GM21619 (cell line): Measurements from ENCODE around the gene CYP4F2.
"Not testable (repeated sequence)": the region's sequence is repeated elsewhere in the genome, so short reads cannot be mapped to it uniquely, and the experiment has no call there.

Experiments
- ATAC-seq: cut with Tn5 transposase; IDR thresholded peaks from one replicate; pipeline ENCODE4 v1.9.1; 2021; ENCODE audit not compliant: unreplicated experiment

The CYP4F2 gene

DNA sequence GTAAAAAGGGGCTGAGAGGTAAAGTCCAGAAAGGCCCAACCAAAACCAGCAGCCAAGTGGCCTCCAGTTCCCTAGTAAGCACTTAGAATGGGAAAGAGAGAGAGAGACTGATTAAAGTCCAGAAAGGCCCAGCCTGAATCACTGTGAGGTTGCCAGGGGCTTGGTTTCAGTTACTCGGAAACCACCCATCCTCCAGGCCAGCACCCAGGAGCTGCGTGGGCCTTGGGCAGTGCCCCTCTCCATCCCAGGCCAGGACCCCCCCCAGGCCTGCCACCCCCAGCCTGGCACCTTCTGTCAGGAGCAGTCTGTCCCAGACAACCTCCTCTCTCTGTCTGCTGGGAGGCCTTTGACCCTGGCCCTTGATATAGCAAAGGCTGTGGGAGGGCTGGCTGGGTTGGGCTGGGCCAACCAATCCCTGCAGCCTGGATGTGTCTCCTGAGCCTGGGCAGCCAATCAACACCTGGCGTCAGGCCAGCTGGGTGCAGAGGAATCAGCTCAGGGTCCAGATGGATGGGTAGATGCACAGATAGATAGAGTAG, at the start of gene CYP4F2:
TSS of gene CYP4F2 (minus strand) at position 337 of the 539 bp plus-strand sequence. CDS start 463 bp downstream, outside the sequence.
- ATAC-seq: no peak

DNA sequence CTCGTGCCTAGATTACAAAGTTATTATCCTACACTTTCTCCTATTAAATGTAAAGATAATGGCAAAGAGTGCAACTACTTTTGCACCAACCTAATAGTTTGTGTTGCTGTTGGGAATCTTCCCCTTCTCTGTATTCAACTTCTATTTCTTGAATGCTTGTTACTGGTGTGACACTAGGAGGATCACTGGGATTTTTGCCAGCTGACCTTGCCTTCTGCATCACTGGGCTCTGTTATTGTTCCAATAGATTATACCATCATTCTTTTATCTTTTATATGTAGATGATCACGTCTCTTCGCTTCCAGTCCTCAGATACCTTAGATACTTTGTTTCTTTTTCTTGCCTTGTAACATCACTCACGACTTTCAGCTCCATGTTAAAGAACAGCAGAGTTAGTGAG, 47.4 kb upstream of the CYP4F2 start:
- ATAC-seq: no peak

- ATAC-seq: no peak
Measured at GRCh38 chr19:15944401-15944800, 46.5 kb upstream of the CYP4F2 start.

DNA sequence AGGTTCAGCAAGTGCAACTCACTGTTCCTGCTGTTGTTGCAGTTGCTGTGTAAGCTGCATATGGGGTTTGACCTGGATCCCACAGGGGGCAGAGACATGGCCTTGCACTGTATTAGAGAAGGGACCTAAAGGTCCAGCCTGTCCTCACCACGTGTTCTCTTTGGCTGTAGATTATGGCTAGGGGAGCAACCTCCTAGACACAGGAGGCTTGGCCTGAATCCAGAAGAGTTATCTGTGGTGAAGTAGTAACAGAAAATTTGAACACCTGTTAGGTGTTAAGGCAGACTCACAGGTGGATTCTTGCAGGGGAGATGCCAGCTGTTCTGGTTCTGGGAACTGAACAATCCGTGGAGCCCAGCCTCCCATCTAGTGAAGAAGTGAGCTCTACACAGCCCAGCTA, 39.9 kb upstream of the CYP4F2 start:
- ATAC-seq: no peak

- ATAC-seq: no peak
Measured at GRCh38 chr19:15936950-15937349, 39.1 kb upstream of the CYP4F2 start.

- no peak for ATAC-seq
Measured at GRCh38 chr19:15936173-15936572, 38.3 kb upstream of the CYP4F2 start.

GRCh38 chr19:15935167-15935702, 37.4 kb upstream of the CYP4F2 start:
- no peak for ATAC-seq

DNA sequence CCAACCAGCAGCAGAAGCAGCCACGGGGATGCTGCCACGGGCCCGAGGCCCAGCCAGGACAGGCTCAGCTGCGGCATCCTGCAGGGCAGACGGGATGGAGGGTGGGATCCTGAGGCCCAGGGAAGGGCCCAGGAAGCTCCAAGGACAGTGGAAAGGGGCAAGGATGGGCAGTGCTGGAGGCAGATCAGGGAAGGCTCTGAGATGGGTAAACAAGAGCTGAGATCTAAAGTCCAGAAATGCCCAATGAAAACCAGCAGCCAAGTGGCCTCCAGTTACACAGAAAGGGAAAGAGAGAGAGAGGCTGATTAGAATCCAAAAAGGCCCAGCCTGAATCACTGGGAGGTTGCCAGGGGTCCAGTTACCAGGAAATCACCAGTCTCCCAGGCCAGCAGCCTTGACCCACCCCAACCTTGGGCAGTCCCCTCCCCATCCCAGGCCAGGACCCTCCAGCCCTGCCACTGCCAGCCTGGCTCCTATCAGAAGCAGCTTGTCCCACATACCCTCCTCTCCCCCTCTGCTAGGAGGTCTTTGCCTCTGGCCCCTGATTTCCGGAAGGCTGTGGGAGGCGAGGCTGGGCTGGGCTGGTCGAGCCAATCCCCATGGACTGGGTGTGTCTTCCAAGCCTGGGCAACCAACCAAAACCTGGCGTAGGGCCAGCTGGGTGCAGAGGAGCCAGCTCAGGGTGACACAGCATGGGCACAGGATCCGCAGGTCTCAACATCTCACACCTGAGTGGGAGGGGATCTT, 36.6 kb upstream of the CYP4F2 start, which contains the start of gene CYP4F11:
TSS of gene CYP4F11 (minus strand) at position 198 of the 747 bp plus-strand sequence. CDS start at position 77, 121 bp downstream.
- no peak for ATAC-seq

GRCh38 chr19:15933761-15934331, 36.0 kb upstream of the CYP4F2 start:
- ATAC-seq: not testable (repeated sequence)

DNA sequence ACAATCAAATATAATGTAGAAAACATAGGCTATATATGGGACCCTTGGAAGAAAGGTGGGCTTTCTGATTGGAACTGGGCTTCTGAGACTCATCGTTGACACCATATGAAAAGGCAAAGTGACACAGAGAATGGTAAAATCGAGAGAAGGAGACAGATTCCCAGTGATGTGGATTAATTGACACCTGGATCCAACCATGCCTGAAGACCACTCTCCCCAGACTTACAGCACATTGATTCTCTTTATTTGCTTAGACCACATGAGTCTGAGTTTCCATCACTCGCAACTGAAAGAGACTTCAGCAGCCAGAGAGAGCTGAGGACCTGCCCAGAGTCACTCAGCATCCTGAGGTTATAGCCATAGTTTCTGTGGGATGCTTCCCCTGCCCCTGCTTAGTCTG, 30.4 kb upstream of the CYP4F2 start:
- no peak for ATAC-seq

- no peak for ATAC-seq
Measured at GRCh38 chr19:15926484-15926883, 28.6 kb upstream of the CYP4F2 start.

GRCh38 chr19:15923702-15924101, 25.8 kb upstream of the CYP4F2 start:
- ATAC-seq: no peak

DNA sequence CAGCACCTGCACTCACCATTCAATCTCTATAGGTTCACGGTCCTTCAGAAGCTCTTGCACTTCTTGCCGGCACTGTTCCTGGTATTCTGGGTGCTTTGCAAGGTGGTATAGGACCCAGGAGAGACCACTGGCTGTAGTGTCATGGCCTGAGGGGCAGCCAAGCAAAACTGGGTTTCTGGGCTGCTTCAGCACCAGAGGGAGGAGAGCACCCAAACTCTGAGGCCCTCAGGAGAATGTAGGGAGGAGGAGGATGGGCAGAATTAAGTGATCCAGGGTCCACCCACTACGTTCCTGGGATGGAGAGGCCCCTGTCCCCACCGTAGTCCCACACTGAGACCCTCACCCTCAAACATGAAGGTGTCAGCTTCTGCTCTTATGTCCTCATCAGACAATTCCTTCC, 24.1 kb upstream of the CYP4F2 start:
- no peak for ATAC-seq

DNA sequence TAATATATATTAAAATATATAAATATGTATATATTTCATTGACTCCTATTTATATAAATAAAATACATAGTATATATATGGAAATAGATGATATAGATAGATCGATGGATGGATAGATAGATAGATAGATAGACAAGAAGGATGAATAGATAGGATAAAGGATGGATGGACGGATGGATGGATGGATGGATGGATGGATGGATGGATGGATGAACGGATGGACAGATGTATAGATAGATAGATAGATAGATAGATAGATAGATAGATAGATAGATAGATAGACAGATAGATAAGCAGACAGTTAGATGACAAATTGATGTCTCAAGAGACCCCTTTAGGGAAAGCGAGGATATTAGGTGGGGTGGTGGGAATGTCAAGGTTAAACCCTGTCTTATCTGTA, 21.4 kb upstream of the CYP4F2 start:
- ATAC-seq: no peak

DNA sequence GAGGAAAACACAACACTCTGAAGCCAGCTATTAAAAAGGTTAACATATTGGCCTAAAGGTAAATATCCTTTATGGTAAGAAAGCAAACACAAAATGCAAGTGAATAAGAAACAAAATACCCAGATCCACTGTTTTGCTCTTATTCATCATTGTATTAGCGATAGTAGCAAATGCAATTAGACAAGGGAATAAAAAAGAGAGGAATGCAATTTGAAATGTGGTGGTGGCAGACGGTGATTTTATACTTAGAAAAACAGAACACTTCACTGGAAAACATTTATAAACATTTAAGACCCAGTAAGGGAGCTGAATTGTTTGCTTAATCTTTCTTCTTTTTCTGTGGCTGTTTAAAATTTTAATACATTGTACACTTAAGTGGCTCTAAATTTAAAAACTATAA, 17.2 kb upstream of the CYP4F2 start:
- no peak for ATAC-seq

DNA sequence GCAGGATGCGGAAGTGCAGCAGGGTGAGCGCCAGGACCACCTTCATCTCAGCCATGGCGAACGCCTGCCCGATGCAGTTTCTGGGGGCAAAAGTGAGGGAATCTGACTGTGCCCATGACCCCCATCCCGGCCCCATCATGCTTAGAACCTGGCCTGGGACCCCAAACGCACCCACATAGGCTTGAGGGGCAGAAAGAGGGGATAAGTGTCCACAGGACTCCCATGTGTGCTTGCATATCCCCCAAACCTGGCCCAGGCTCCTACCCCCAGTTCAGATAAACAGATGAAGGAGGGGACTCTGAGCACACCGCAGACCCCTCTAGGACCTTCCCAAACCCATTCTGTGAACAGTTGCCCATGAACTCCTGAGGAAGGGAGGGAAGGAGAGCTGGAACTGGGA, 16.0 kb upstream of the CYP4F2 start:
- ATAC-seq: no peak

DNA sequence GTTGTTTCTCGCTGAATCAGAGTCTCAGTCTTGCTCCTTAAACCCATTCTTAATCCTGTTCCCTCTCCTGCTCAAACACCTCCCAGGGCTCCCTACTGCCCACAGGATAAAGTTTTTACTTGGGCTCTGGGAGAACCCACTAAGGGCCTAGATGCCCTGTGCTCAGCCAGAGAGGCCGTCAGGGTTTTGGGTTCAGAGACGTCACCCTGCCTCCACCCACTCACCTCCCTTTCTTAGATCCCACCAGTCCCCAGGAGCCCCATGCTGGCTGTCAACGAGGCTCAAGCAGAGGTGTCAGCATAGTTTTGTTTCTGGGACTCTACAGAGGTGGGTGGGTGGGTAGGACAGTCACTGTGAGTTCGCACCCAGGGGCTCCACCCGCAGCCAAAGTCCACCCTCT, 15.5 kb upstream of the CYP4F2 start:
- ATAC-seq: no peak

DNA sequence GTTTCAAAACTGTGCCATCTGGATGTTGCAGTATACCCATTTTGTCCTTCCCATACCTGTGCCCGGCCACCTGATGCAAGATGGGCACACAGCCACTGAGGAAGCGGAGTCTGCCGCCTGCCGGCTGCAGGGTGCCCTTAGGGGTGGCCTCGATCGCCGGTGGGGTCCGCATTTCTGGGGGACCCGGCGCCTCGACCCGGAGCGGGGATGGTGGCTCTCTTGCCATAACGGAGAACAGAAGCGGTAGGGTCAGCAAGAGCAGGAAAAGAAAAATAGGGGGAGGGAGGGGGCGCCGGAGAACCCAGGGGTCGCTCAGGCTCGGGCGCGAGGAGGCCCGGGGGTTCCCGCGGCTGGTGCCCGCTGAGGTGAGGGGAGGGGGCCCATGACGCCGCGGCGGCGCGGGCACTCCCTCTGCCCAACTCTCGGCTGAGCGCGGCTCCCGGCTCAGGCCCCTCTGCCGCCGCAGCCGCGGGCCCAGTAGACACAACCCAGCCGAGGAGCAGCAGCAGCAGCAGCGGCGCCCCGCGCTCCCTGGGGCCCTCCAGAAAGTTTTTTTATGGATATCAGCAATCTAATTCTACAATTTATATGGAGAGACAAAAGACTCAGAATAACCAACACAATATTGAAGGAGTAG, 13.8 kb upstream of the CYP4F2 start:
- ATAC-seq: no peak

GRCh38 chr19:15905026-15905425, 7.2 kb upstream of the CYP4F2 start:
- no peak for ATAC-seq

GRCh38 chr19:15902898-15903297, 5.0 kb upstream of the CYP4F2 start:
- not testable (repeated sequence) for ATAC-seq

DNA sequence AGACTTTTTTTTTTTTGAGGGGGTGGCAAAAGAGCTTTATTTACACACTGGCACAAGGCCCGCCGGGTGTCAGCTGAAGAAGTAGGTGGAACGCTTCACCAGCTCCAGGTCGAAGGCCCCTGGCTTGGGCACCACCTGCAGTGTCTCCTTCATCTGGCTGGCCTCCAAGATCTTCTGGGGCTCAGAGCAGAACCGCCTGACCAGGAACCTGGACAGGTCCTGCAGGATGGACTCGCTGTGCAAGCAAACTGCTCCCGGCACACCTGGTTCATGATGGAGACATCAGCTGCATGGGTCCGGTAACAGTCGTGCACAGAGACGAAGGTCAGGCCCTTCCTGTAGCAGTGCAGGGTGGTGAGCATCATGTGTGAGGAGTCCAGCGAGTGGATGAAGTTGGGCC, 4.4 kb upstream of the CYP4F2 start:
- no peak for ATAC-seq

GRCh38 chr19:15900504-15900903, 2.6 kb upstream of the CYP4F2 start:
- ATAC-seq: no peak
